ENCODE data around the gene ADAMTS9.

GRCh38 chr3:64666171-64666588, 21.6 kb downstream of the ADAMTS9 start:
- TF ChIP-seq CTCF (IDR thresholded peaks at IDR 0.05) (no peak), POLR2A (IDR thresholded peaks at IDR 0.05) (no peak)

Data from heart left ventricle (tissue), 13 donors.